ENCODE measurements around the gene DHRS3. TPM values are rescaled to one million over a fixed set of nuclear protein-coding genes. Genes with fewer than 3 reads are reported as not detected.

Gene DHRS3
- polyA plus RNA-seq, 12 donors = 11.0 to 25.4 (median 14.8) TPM; not detected in 1

DNA sequence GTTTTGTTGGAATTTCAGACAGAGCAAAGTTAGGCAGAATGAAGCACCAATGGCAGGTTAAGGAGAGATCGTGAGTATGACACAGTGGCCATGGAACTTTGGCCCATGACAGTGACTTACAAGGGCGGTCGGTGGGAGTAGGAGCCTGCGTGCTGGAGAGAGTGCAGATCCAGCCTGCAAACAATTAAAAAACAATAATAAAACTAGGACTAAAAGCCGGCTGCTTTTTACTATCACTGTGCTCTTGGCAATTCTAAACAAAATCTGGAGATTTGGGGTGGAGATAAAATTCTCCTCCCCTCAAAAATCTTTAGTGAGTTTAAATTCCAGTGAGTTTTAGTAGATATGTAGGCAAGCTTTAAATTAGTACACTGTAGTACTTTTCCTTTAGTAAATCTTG, 96.9 kb downstream of the DHRS3 start:
- no peak for DNase-seq

DNA sequence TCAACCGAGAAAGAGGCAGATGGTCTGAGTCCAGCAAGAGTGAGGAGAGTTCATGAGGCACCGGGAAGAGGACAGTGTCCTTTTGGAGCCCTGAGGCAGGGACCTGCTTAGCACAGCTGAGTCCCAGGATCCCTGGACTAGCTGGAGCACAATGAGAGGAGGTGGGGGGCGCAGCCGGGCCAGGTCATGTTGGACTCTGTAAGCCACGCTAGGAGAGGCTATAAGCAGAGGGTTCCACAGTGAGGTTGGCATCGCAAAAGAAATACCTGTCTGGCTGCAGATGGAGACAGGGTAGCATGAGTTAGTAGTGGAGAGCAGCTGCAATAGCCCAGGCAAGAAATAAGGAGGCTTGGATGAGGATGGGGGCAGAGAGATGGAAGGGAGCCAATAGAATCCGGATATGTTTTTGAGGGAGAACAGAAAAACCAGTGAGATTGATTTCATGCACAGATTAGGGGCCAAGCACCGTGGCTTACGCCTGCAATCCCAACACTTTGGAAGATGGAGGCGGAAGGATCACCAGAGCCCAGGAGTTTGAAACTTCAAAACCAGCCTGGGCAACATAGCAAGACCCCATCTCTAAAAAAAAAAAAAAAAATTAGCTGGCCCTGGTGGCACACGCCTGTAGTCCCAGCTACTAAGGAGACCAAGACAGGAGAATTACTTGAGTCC, 98.2 kb downstream of the DHRS3 start:
- no peak for DNase-seq

DNA sequence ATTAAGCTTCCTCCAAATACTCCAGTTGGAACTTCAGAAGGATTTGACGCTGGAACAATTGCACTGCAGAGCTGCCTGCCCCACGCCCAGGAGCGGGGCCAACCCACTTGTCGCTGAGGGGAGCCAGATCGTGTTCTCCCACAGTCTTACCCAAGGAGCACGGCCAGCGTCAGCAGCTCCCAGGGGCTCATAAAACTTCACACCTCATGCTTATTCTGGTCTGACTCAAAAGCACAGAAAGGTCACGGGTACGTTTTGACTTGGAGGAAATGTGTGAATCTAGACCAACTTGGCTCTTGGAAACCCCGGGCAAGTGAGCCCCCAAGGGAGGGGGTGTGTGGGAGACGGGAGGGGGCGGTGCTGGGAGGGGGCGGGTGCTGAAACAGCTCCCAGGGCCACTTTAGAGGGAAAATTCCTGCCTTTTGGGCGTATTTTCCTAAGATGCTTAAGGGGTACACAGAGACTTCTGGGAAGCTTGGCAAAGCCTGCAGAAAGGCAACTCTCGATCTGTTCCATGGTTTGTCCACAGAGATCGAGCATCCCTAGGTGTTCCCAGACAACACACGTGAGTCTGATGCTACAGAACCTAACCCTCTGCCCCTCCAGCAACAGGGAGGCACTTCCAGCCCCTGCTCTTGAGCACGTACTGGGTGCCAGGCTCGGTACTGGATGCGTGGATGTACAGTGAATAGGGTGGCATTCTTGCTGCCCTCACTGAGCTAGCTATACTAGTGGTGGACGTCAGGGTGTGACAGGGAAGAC, 98.9 kb downstream of the DHRS3 start:
- no peak for DNase-seq

Other genes with a start within 250 kb of the DHRS3 start
- not detected for gene AADACL4, start 25.9 kb upstream of the DHRS3 start, polyA plus RNA-seq (ENCODE audit: insufficient read length in 12 of 12)
- gene AADACL3, start 97.9 kb upstream of the DHRS3 start, polyA plus RNA-seq (ENCODE audit: insufficient read length in 12 of 12) = not detected
- 1 to 10 TPM in 2 of 12 donors, under 1 TPM in 8, not detected in 2; 0.19 to 2.5 (median 0.63) TPM for gene CFAP107, start 128.0 kb upstream of the DHRS3 start, polyA plus RNA-seq (ENCODE audit: insufficient read length in 12 of 12)
- not detected for gene PRAMEF12, start 155.5 kb upstream of the DHRS3 start, polyA plus RNA-seq (ENCODE audit: insufficient read length in 12 of 12)
- not detected for gene PRAMEF1, start 173.2 kb upstream of the DHRS3 start, polyA plus RNA-seq (ENCODE audit: insufficient read length in 12 of 12)
- not detected for gene PRAMEF11, start 213.2 kb upstream of the DHRS3 start, polyA plus RNA-seq (ENCODE audit: insufficient read length in 12 of 12)
- gene HNRNPCL1, start 230.5 kb upstream of the DHRS3 start, polyA plus RNA-seq (ENCODE audit: insufficient read length in 12 of 12) = under 1 TPM in 5 of 12 donors, not detected in 7; 0.12 to 0.32 (median 0.23) TPM
- gene PRAMEF2, start 238.9 kb upstream of the DHRS3 start, polyA plus RNA-seq (ENCODE audit: insufficient read length in 12 of 12) = not detected

Data from muscle of arm (tissue), 12 donors.